Retinal pigment epithelial cell (primary cell): ENCODE data around the gene BSND.

ENCODE experiments used
- DNase-seq: peaks from one replicate; pipeline ENCODE4 v3.0.0-alpha.2; 2010; ENCODE audit warnings: low read depth
- H3K4me3 ChIP-seq: 2 replicates; pipeline ENCODE4 v1.5.1; 2011; ENCODE audit warnings: mild to moderate bottlenecking, low read length, control low read depth, moderate library complexity
- TF ChIP-seq, protein P1 (sequence below): conservative IDR thresholded peaks from 2 replicates; pipeline ENCODE4 v1.5.1; 2011; ENCODE audit warnings: low read depth, low read length, control low read depth, inconsistent platforms

BSND gene

DNA sequence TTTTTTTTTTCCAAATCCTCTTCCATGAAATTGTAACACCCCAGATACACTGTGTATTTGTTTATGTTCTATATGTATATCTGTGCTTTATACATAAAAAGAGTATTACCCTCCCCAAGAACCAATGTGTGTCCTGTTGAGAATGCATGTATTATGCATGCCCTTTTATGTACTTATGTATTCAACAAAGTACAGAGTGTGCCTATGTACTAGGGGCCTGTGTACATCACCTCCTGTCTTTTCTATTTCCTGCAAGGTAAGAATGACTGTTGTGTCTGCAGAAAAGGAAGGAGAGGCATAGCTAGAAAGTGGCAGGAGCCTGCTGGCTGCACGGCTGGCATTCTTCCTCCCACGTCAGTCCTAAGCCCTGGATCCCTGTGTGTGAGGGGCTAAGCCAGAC is 11.3 kb upstream of the BSND start:
- H3K4me3 ChIP-seq, result no peak overlapping the region
- TF ChIP-seq, protein P1, sequence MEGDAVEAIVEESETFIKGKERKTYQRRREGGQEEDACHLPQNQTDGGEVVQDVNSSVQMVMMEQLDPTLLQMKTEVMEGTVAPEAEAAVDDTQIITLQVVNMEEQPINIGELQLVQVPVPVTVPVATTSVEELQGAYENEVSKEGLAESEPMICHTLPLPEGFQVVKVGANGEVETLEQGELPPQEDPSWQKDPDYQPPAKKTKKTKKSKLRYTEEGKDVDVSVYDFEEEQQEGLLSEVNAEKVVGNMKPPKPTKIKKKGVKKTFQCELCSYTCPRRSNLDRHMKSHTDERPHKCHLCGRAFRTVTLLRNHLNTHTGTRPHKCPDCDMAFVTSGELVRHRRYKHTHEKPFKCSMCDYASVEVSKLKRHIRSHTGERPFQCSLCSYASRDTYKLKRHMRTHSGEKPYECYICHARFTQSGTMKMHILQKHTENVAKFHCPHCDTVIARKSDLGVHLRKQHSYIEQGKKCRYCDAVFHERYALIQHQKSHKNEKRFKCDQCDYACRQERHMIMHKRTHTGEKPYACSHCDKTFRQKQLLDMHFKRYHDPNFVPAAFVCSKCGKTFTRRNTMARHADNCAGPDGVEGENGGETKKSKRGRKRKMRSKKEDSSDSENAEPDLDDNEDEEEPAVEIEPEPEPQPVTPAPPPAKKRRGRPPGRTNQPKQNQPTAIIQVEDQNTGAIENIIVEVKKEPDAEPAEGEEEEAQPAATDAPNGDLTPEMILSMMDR, result no peak
- DNase-seq, result no peak

GRCh38 chr1:54987919-54988705 is 10.6 kb upstream of the BSND start:
- TF ChIP-seq, protein P1, result no peak
- no peak overlapping the region for H3K4me3 ChIP-seq

DNA sequence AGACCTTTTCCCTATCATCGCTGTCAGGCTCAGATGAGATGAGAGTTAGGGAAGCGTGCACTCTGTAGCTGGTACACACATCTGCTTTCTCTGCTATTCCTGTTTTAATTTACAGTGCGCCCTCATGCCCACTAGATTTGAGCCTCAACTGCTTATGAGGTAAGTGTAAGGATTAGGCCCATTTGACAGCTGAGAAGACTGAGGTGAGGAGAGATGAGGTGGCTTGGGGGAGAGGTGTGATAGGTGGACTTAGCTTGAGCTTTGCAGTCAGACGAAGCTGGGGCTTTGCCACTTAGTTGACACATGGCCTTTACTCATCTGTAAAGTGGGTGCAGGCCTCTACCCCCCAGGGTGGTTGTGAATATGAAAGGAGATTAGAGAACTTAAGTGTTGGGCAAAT is 9.8 kb upstream of the BSND start:
- TF ChIP-seq, protein P1, result no peak
- no peak overlapping the region for H3K4me3 ChIP-seq
- DNase-seq, result no peak

More at GRCh38 chr1:54987919-54988705, 10.6 kb upstream of the BSND start:
- no peak for DNase-seq

DNA sequence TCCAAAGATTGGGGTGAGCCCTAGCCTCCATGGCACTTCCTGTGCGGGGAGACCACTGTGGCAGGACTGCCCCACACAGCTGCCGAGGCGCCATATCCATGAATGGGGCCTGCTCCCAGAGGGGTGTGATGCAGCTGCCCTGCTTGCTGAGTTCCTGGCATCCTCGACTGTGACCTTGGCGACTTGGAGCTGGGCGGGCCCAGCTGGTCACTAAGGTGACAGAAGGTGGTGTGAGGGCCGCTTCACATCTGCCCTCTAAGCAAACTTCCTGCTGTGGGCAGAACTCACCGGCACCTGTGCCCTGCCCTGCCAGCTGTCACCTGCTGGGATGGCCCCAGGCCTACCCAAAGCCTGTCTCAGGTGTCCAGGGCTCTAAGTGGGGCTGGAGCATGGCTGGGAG is 9.3 kb upstream of the BSND start:
- TF ChIP-seq, protein P1, result no peak
- no peak for DNase-seq
- no peak overlapping the region for H3K4me3 ChIP-seq

DNA sequence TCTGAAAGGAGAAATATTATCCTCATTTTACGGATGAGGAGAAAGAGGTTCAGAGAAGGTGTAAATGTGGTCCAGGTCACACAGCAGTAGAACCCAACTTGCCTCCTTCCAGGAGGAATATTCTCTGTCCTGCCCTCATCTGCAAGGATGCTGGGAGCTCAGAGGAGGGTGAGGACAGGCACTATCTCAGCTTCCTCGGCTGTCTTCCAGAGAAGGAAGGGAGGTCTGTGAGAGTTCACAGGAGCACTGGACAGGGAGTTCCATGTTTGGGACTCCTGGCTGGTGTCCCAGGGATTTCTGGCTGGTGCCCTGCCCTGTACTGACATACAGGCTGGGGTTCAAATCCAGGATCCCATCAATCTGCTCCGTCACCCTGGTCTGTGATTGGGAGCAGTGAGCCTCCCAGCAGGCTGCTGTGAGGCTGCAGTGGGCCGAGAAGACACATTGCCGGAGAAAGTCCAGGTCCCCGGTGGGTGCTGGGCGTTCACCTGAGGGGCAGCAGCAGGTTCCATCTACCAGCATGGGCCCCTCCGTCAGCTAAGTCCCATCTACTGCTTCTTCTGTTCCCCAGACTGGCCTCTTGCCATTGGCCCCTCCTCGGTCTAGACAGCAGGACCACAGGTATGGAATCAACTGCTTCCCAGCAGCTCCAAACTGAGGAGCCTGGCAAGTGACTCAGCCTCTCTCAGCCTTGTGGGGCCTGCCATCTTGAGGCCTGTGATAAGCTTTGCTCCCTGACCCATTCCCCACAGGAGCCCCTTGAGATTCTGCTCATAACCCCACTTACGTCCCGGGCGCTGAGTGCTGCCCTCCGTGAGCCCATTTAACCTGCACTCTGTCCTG is 8.5 kb upstream of the BSND start:
- H3K4me3 ChIP-seq, result no peak overlapping the region
- no peak for DNase-seq
- TF ChIP-seq, protein P1, result no peak

DNA sequence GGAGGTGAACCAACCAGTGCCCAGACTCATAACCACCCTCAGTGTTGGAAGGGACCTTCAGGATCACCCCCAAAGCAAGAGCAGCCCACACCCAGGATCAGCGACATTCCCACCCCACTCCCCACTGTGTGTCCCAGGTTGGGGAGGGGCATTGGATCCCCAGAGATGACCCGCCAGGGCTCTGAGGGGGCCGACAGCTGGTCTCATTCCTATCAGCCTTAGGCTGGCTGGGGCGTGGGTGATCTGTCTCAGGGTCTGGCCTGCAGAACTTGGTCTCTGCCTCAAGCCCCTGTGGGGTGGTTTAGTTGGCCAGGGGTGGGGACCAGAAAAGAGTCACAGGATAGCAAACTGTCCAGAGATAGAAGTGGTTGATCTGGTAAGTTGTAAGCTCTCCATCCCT is 7.8 kb upstream of the BSND start:
- no peak overlapping the region for H3K4me3 ChIP-seq
- TF ChIP-seq, protein P1, result no peak
- DNase-seq, result no peak
